ENCODE results near the gene SEL1L. TPM values are rescaled to one million over a fixed set of nuclear protein-coding genes. Genes with fewer than 3 reads are reported as not detected.

The SEL1L gene
- 10 to 100 TPM; 16.5 to 57.1 (median 44.7) TPM for total RNA-seq

GRCh38 chr14:81533536-81534343, at the start of gene SEL1L:
Gene SEL1L, minus strand, starts transcription at chr14:81533853. Its CDS starts 109 bp downstream, at chr14:81533744.
- TF ChIP-seq POLR2A (IDR thresholded peaks at IDR 0.05), result peak; percentile 78 to 89
- TF ChIP-seq, protein P1, sequence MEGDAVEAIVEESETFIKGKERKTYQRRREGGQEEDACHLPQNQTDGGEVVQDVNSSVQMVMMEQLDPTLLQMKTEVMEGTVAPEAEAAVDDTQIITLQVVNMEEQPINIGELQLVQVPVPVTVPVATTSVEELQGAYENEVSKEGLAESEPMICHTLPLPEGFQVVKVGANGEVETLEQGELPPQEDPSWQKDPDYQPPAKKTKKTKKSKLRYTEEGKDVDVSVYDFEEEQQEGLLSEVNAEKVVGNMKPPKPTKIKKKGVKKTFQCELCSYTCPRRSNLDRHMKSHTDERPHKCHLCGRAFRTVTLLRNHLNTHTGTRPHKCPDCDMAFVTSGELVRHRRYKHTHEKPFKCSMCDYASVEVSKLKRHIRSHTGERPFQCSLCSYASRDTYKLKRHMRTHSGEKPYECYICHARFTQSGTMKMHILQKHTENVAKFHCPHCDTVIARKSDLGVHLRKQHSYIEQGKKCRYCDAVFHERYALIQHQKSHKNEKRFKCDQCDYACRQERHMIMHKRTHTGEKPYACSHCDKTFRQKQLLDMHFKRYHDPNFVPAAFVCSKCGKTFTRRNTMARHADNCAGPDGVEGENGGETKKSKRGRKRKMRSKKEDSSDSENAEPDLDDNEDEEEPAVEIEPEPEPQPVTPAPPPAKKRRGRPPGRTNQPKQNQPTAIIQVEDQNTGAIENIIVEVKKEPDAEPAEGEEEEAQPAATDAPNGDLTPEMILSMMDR (IDR thresholded peaks at IDR 0.05), result no peak
- Histone ChIP-seq H3K4me1 (peaks cover 0 to 39% (median 2%) of the 10 kb centered on the region in 4 donors), H3K27me3 (no peaks in the 10 kb centered on the region), H3K4me3 (peak within 1 kb of the TSS; percentile 86 to 99 (median 94)), H3K27ac (peak within 1 kb of the TSS; percentile 65 to 81 (median 78)), H3K9me3 (no peaks in the 10 kb centered on the region), H3K36me3 (no peaks in the 10 kb centered on the region)
- peak; percentile 99 to 100 (median 100) for DNase-seq

DNA sequence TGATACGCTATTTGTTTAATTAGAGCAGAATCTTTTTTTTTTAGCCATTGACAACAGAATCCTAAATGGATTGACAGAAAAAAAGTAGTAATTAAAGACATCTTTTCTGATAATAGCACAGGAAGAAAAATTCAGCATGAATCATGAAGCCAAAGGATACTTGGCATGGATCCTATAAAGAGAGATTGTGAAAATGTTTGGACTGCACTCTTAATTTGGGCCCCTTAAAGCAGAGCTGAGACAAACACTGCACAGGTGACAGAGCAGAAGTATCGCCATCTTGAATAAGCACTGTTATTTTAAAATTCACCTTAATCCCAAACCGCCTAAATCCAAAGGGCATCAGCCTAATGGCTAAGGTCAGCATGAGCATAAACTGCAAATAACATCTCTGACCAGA, 48.8 kb upstream of the SEL1L start:
- Histone ChIP-seq H3K27me3 (no peaks in the 10 kb centered on the region), H3K9me3 (no peaks in the 10 kb centered on the region), H3K27ac (no peak overlapping the region), H3K4me1 (no peaks in the 10 kb centered on the region), H3K4me3 (no peak overlapping the region), H3K36me3 (no peaks in the 10 kb centered on the region)
- no peak for DNase-seq
- TF ChIP-seq, protein P1 (IDR thresholded peaks at IDR 0.05), result no peak
- TF ChIP-seq POLR2A (IDR thresholded peaks at IDR 0.05), result no peak

GRCh38 chr14:81579115-81579514, 45.5 kb upstream of the SEL1L start:
- Histone ChIP-seq H3K4me3 (no peak overlapping the region), H3K9me3 (no peaks in the 10 kb centered on the region), H3K36me3 (no peaks in the 10 kb centered on the region), H3K4me1 (no peaks in the 10 kb centered on the region), H3K27ac (no peak overlapping the region), H3K27me3 (no peaks in the 10 kb centered on the region)
- no peak for DNase-seq
- no peak for TF ChIP-seq POLR2A (IDR thresholded peaks at IDR 0.05)
- TF ChIP-seq, protein P1 (IDR thresholded peaks at IDR 0.05), result no peak

- no peak for TF ChIP-seq POLR2A (IDR thresholded peaks at IDR 0.05)
- TF ChIP-seq, protein P1 (IDR thresholded peaks at IDR 0.05), result no peak
- no peaks in the 10 kb centered on the region for H3K27me3 ChIP-seq
- H3K9me3 ChIP-seq, result no peaks in the 10 kb centered on the region
Observed at GRCh38 chr14:81571437-81571836, 37.8 kb upstream of the SEL1L start.

GRCh38 chr14:81567302-81567701, 33.6 kb upstream of the SEL1L start:
- H3K4me1 ChIP-seq, result no peaks in the 10 kb centered on the region
- no peaks in the 10 kb centered on the region for H3K36me3 ChIP-seq
- no peaks in the 10 kb centered on the region for H3K27me3 ChIP-seq
- no peak overlapping the region for H3K4me3 ChIP-seq
- no peak overlapping the region for H3K27ac ChIP-seq
- H3K9me3 ChIP-seq, result no peaks in the 10 kb centered on the region
- DNase-seq, result no peak
- no peak for TF ChIP-seq POLR2A (IDR thresholded peaks at IDR 0.05)
- TF ChIP-seq, protein P1 (IDR thresholded peaks at IDR 0.05), result no peak

More at GRCh38 chr14:81571437-81571836, 37.8 kb upstream of the SEL1L start:
- no peaks in the 10 kb centered on the region for H3K36me3 ChIP-seq
- no peak overlapping the region for H3K27ac ChIP-seq
- H3K4me3 ChIP-seq, result no peak overlapping the region
- DNase-seq, result no peak
- H3K4me1 ChIP-seq, result no peaks in the 10 kb centered on the region

Measured in Peyer's patch (tissue), 4 donors.